GM21381 (cell line): ENCODE measurements around the gene ZNF322.

Experiments used
- ATAC-seq: cut with Tn5 transposase; IDR thresholded peaks from one replicate; pipeline ENCODE4 v1.9.1; 2021; ENCODE audit warnings: mild to moderate bottlenecking, moderate library complexity; ENCODE audit not compliant: unreplicated experiment

ZNF322 gene

GRCh38 chr6:26592649-26593048, 66.9 kb downstream of the ZNF322 start:
- ATAC-seq = no peak

GRCh38 chr6:26588965-26589364, 70.6 kb downstream of the ZNF322 start:
- no peak for ATAC-seq
